SK-N-SH (cell line): ENCODE measurements around the gene PRMT7. TPM values are rescaled to one million over a fixed set of nuclear protein-coding genes. Genes with fewer than 3 reads are reported as not detected.

ENCODE experiments used
- CTCF ChIA-PET: fragments of 300-600, 350-600 bp; formaldehyde crosslinking; extraction: SDS; loops from one replicate; lab custom pipeline; 2021; lab: Yijun Ruan, JAX
- POLR2A ChIA-PET: fragments of 350-600 bp; sonication (Branson Sonifier 250); formaldehyde crosslinking; extraction: SDS; loops from one replicate; lab custom pipeline; 2020; ENCODE audit warnings: antibody characterized with exemption, inconsistent platforms; lab: Yijun Ruan, JAX
- DNase-seq: peaks from one replicate; pipeline ENCODE4 v3.0.0; 2012
- H2AFZ ChIP-seq: fragments of 200-600 bp; sonication (generic); 2 replicates; pipeline ENCODE4 v1.8.1; 2016; ENCODE audit warnings: antibody characterized with exemption, mild to moderate bottlenecking, low read depth
- H3F3A ChIP-seq: fragments of 200-600 bp; sonication (generic); replicated peaks from 2 replicates; pipeline ENCODE3; 2016; ENCODE audit warnings: antibody characterized with exemption, mild to moderate bottlenecking; ENCODE audit not compliant: insufficient read depth
- H3K27ac ChIP-seq, 2 experiments: fragments of 200-500 bp in 1 of 2; fragments of 200-600 bp in 1 of 2; sonication (Bioruptor generic) in 1 of 2; sonication (generic), shearing (Covaris generic) in 1 of 2; 2 replicates each; pipeline versions ENCODE4 v1.5.1 to v1.6.1; 2014 to 2016; ENCODE audit warnings: low read depth in 2 of 2, inconsistent platforms in 1 of 2, low read length in 1 of 2, mild to moderate bottlenecking in 1 of 2, mixed read lengths in 1 of 2
- H3K27me3 ChIP-seq: fragments of 200-600 bp; sonication (generic), shearing (Covaris generic); 2 replicates; pipeline ENCODE4 v1.6.1; 2016; ENCODE audit warnings: mixed run types; ENCODE audit not compliant: insufficient read depth
- H3K36me3 ChIP-seq, 2 experiments: fragments of 200-500 bp in 1 of 2; fragments of 200-600 bp in 1 of 2; sonication (Bioruptor generic) in 1 of 2; sonication (generic) in 1 of 2; replicated peaks in 1 of 2; 2 replicates each; pipeline versions ENCODE3 to v1.5.1; 2014 to 2016; ENCODE audit warnings: low read length in 1 of 2, mild to moderate bottlenecking in 1 of 2; ENCODE audit not compliant: insufficient read depth in 2 of 2, control insufficient read depth in 1 of 2
- H3K4me1 ChIP-seq, 2 experiments: fragments of 200-500 bp in 1 of 2; fragments of 200-600 bp in 1 of 2; sonication (Bioruptor generic) in 1 of 2; sonication (generic), shearing (Covaris generic) in 1 of 2; 2 replicates each; pipeline versions ENCODE4 v1.5.1 to v1.6.1; 2014 to 2016; ENCODE audit warnings: low read depth in 1 of 2, low read length in 1 of 2, mixed run types in 1 of 2; ENCODE audit not compliant: insufficient read depth in 2 of 2, control insufficient read depth in 1 of 2
- H3K4me2 ChIP-seq: fragments of 200-600 bp; sonication (generic), shearing (Covaris generic); 2 replicates; pipeline ENCODE4 v1.6.1; 2017; ENCODE audit warnings: mixed run types
- H3K4me3 ChIP-seq, 2 experiments: fragments of 200-500 bp in 1 of 2; fragments of 200-600 bp in 1 of 2; sonication (Bioruptor generic) in 1 of 2; sonication (generic), shearing (Covaris generic) in 1 of 2; 2 replicates each; pipeline versions ENCODE4 v1.5.1 to v1.8.1; 2014 to 2016; ENCODE audit warnings: low read depth in 2 of 2, inconsistent platforms in 1 of 2, low read length in 1 of 2, mild to moderate bottlenecking in 1 of 2, mixed read lengths in 1 of 2, moderate library complexity in 1 of 2
- H3K79me2 ChIP-seq: fragments of 200-600 bp; sonication (generic); 2 replicates; pipeline ENCODE4 v1.8.1; 2017; ENCODE audit warnings: mild to moderate bottlenecking; ENCODE audit not compliant: insufficient read depth
- H3K9ac ChIP-seq: fragments of 200-600 bp; sonication (generic); 2 replicates; pipeline ENCODE4 v1.6.1; 2017; ENCODE audit warnings: mixed run types
- H3K9me2 ChIP-seq: fragments of 200-600 bp; sonication (generic); 2 replicates; pipeline ENCODE4 v1.6.1; 2017; ENCODE audit warnings: mixed run types
- H3K9me3 ChIP-seq: fragments of 200-600 bp; sonication (generic); 2 replicates; pipeline ENCODE4 v1.6.1; 2017; ENCODE audit warnings: mixed run types, mild to moderate bottlenecking, moderate library complexity
- H4K20me1 ChIP-seq: fragments of 200-600 bp; sonication (generic); 2 replicates; pipeline ENCODE4 v1.6.1; 2017; ENCODE audit warnings: mild to moderate bottlenecking, mixed run types; ENCODE audit not compliant: insufficient read depth
- FOXJ3 ChIP-seq: sonication (generic); formaldehyde crosslinking; IDR thresholded peaks from 2 replicates; pipeline ENCODE4 v1.5.1; 2020; ENCODE audit warnings: mild to moderate bottlenecking, missing genetic modification reagents
- MXI1 ChIP-seq: IDR thresholded peaks from 2 replicates; pipeline ENCODE4 v1.6.1; 2012; ENCODE audit warnings: mild to moderate bottlenecking, low read depth, low read length, improper control_type of control experiment
- NFIC ChIP-seq: IDR thresholded peaks from 2 replicates; pipeline ENCODE4 v1.4.0; 2012; ENCODE audit warnings: borderline replicate concordance
- POLR2AphosphoS5 ChIP-seq: IDR thresholded peaks from 2 replicates; pipeline ENCODE4 v1.6.1; 2012; ENCODE audit warnings: low read depth, low read length
- RCOR1 ChIP-seq: fragments of 150-350 bp; IDR thresholded peaks from 2 replicates; pipeline ENCODE4 v1.6.1; 2017; ENCODE audit warnings: antibody characterized with exemption, low read length
- RXRA ChIP-seq: IDR thresholded peaks from 2 replicates; pipeline ENCODE4 v1.4.0; 2012; ENCODE audit warnings: low read depth, mild to moderate bottlenecking, borderline replicate concordance
- TAF1 ChIP-seq: IDR thresholded peaks from 2 replicates; pipeline ENCODE4 v1.6.1; 2012; ENCODE audit warnings: low read depth, mild to moderate bottlenecking, low read length, moderate library complexity, borderline replicate concordance
- TEAD4 ChIP-seq: IDR thresholded peaks from 2 replicates; pipeline ENCODE4 v1.4.0; 2012; ENCODE audit warnings: mild to moderate bottlenecking, borderline replicate concordance; ENCODE audit not compliant: insufficient read depth
- USF2 ChIP-seq: fragments of 150-350 bp; IDR thresholded peaks from 2 replicates; pipeline ENCODE4 v1.6.1; 2017; ENCODE audit warnings: antibody characterized with exemption, low read length, low read depth, borderline replicate concordance
- YY1 ChIP-seq: IDR thresholded peaks from 2 replicates; pipeline ENCODE4 v1.4.0; 2012; ENCODE audit warnings: low read depth, mild to moderate bottlenecking
- WGBS: methylation state at CpG from one replicate; pipeline ENCODE4 v1.1.6; 2017; ENCODE audit warnings: low lambda C conversion rate; 5-methylcytosine and 5-hydroxymethylcytosine counted together
- polyA plus RNA-seq, 3 experiments: library from polyadenylated mRNA; depleted of rRNA; stranded (reverse); fragments of >200 nt; gene quantifications; 2 replicates each; pipeline ENCODE4 v1.2.3, GENCODE V29; 2012

PRMT7 gene
- polyA plus RNA-seq, 1 of the 3 experiments (the other 2 are of a cell fraction) = 46.0 TPM

GRCh38 chr16:68275611-68276191 lies 35.1 kb upstream of the PRMT7 start:
- 77% methylated on average over 4 of the region's 4 CpGs for WGBS
- Histone ChIP-seq H3K9me3 (no peaks in the 10 kb centered on the region), H3K27ac (peak overlapping the region; percentile 20 to 40), H3K79me2 (peaks cover 79% of the 10 kb centered on the region), H3K9ac (no peak overlapping the region), H4K20me1 (peaks cover 8% of the 10 kb centered on the region; the same call in 1 of the 2 replicates), H3K36me3 (peaks cover 6 to 8% of the 10 kb centered on the region in 2 experiments), H3F3A (no peaks in the 10 kb centered on the region), H3K27me3 (no peaks in the 10 kb centered on the region), H3K9me2 (no peaks in the 10 kb centered on the region), H3K4me1 (no peaks in the 10 kb centered on the region; a peak in 1 of 4 replicates), H2AFZ (no peak overlapping the region), H3K4me3 (no peak overlapping the region), H3K4me2 (no peak overlapping the region)
- POLR2A ChIA-PET = interaction anchor here (1.1 kb wide), 1 partner anchor 12 kb away, joined by 3 read pairs; the partner anchor contains the start of gene SLC7A6
- CTCF ChIA-PET = interaction anchor here (1.9 to 2.0 kb wide), 2 partner anchors 12 to 53 kb away, joined by 5 to 10 read pairs; partner anchors contain the start of gene SLC7A6
- TF ChIP-seq FOXJ3 (CRISPR knock-in tag) = no peak
- TF ChIP-seq MXI1 = 0 out of 2 replicates have a peak, but pooled peaks have one; percentile 22
- TF ChIP-seq RCOR1 = no peak
- TF ChIP-seq USF2 = no peak
- TF ChIP-seq POLR2AphosphoS5 = no peak
- no peak for DNase-seq

- Histone ChIP-seq H4K20me1 (peaks cover 5% of the 10 kb centered on the region; the same call in 1 of the 2 replicates), H3K79me2 (peaks cover 74% of the 10 kb centered on the region), H3K9me2 (no peaks in the 10 kb centered on the region), H3K9ac (no peak overlapping the region), H3K4me1 (no peaks in the 10 kb centered on the region; a peak in 1 of 4 replicates), H3K27me3 (no peaks in the 10 kb centered on the region), H3K36me3 (peaks cover 6 to 8% of the 10 kb centered on the region in 2 experiments), H3K4me2 (no peak overlapping the region), H3K9me3 (no peaks in the 10 kb centered on the region), H3F3A (no peaks in the 10 kb centered on the region), H3K4me3 (no peak overlapping the region), H3K27ac (peak overlapping the region; percentile 20 to 40), H2AFZ (no peak overlapping the region)
- POLR2A ChIA-PET = interaction anchor here (1.1 kb wide), 1 partner anchor 12 kb away, joined by 3 read pairs; the partner anchor contains the start of gene SLC7A6
- DNase-seq = no peak
- no peak for TF ChIP-seq RXRA
- CTCF ChIA-PET = interaction anchor here (1.2 to 1.9 kb wide), 3 partner anchors 12 to 53 kb away, joined by 4 to 8 read pairs (median 5); partner anchors contain the start of gene SLC7A6
- 93% methylated on average over 3 of the region's 3 CpGs for WGBS
Observed at GRCh38 chr16:68276223-68276622, 34.6 kb upstream of the PRMT7 start.

DNA sequence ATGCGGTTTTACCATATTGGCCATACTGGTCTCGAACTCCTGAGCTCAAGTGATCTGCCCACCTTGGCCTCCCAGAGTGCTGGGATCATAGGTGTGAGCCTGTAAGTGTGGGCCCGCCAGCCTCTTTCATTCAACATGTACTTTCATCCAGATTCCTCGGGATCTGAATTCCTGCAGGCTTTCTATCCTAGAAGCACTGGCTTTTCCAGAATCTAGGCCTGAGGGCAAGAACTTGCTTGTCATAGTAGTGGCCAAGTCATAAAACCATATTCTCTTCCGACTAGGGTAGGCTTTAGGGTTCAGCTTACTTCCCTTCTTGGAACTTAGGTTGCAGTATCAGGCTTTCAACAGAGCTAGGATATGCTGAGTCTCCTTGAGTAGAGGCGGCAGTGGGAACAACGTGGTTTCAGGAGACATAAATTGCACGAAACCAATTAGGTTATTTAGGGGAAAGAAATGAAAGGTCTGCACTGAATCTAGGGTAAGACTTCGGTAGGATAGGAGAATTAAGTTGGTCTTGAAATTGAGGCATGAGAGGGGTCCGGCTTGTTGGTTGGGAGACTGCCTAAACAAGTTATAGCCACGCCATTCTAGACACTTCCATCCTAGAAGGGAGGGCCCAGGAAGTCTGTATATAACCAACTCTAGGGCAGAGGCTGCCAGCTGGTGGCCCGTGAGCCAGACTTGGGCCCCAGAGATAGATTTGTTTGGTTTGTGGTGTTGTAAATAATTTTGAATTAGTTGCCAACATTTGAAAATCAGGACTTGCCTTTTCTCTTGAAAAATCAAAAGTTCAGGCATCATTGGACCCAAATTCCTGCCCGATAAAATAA lies 30.9 kb upstream of the PRMT7 start:
- Histone ChIP-seq H3K9me2 (no peaks in the 10 kb centered on the region), H3K27me3 (no peaks in the 10 kb centered on the region), H2AFZ (no peak overlapping the region), H3K4me3 (no peak overlapping the region), H3K27ac (no peak overlapping the region), H3K79me2 (peaks cover 37% of the 10 kb centered on the region; the same call in 1 of the 2 replicates), H3F3A (no peaks in the 10 kb centered on the region), H3K36me3 (peaks cover 5 to 6% of the 10 kb centered on the region in 2 experiments), H3K4me1 (no peaks in the 10 kb centered on the region; a peak in 1 of 4 replicates), H3K4me2 (no peak overlapping the region), H3K9me3 (no peaks in the 10 kb centered on the region), H4K20me1 (no peaks in the 10 kb centered on the region), H3K9ac (no peak overlapping the region)
- CTCF ChIA-PET = interaction anchor here (1.3 to 4.0 kb wide), 4 partner anchors 16 to 49 kb away, joined by 4 to 15 read pairs (median 9); partner anchors contain the start of genes PRMT7, SLC7A6 and SLC7A6OS
- 91% methylated on average over 13 of the region's 13 CpGs for WGBS
- POLR2A ChIA-PET = no interaction called here
- TF ChIP-seq TEAD4 (no peak), TAF1 (no peak), YY1 (no peak), NFIC (no peak)
- DNase-seq = no peak
